HCT116 (cell line): ENCODE results near the gene NHERF2.

Experiments
- EZH2 ChIP-seq: fragments of 200-600 bp; sonication (generic); IDR thresholded peaks from 2 replicates; pipeline ENCODE4 v1.6.1; 2017; ENCODE audit warnings: antibody characterized with exemption, mixed run types
- EZH2phosphoT487 ChIP-seq: fragments of 200-600 bp; IDR thresholded peaks from 2 replicates; pipeline ENCODE4 v1.6.1; 2018; ENCODE audit warnings: antibody characterized with exemption, borderline replicate concordance
- SP1 ChIP-seq: IDR thresholded peaks from 2 replicates; pipeline ENCODE4 v1.6.1; 2012; ENCODE audit warnings: low read depth
- TF ChIP-seq, protein P1 (sequence below), 3 experiments: fragments of 200-600 bp in 1 of 3; sonication (generic) in 1 of 3; IDR thresholded peaks in 2 of 3; conservative IDR thresholded peaks in 1 of 3; 2 replicates each; pipeline ENCODE4 v1.5.1; 2012 to 2017; ENCODE audit warnings: low read depth in 2 of 3, low read length in 2 of 3, antibody characterized with exemption in 1 of 3, borderline replicate concordance in 1 of 3, control low read depth in 1 of 3, mild to moderate bottlenecking in 1 of 3, mixed read lengths in 1 of 3, mixed run types in 1 of 3, moderate library complexity in 1 of 3; ENCODE audit not compliant: insufficient read depth in 1 of 3
- TF ChIP-seq, protein P2 (sequence below): IDR thresholded peaks from 2 replicates; pipeline ENCODE4 v1.6.1; 2012

DNA sequence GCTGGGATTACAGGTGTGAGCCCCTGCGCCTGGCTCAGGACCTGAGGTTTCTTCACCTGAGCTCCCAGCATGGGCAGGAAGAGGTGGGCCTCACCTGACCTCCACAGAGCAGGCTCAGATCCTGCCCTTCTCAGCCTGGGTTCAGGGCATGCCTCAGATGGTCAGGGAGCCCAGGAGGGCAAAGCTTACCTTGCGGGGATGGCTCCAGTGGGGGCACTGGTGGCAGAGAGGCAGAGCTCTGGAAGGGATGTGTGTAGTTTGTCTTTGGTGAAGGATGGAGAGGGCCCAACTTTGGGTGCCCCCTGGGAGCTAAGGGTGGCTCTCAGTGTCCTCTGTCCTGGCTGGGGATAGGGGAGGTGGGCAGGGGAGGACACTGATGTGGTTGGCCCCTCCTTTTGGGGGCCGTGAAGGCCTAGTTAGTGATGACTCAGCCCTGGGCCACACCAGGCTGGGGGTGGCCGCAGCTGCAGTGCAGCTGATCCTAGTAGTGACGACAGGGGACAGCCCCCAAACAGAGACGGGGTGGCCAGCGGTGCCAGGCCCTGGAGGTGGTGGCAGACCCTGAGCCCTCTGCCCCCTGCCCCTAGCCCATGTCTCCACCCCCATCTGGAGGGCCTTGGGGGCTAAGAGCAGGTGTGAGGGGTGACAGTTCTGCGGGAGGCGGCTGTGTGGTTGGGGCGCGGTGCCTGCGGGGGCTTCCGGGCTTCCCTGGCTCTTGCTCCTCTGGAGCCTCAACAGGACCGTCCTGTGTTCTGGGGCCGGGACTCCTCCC is 5.8 kb downstream of the NHERF2 start:
- TF ChIP-seq EZH2phosphoT487 (no peak), EZH2 (no peak), SP1 (no peak)
- TF ChIP-seq, protein P1, sequence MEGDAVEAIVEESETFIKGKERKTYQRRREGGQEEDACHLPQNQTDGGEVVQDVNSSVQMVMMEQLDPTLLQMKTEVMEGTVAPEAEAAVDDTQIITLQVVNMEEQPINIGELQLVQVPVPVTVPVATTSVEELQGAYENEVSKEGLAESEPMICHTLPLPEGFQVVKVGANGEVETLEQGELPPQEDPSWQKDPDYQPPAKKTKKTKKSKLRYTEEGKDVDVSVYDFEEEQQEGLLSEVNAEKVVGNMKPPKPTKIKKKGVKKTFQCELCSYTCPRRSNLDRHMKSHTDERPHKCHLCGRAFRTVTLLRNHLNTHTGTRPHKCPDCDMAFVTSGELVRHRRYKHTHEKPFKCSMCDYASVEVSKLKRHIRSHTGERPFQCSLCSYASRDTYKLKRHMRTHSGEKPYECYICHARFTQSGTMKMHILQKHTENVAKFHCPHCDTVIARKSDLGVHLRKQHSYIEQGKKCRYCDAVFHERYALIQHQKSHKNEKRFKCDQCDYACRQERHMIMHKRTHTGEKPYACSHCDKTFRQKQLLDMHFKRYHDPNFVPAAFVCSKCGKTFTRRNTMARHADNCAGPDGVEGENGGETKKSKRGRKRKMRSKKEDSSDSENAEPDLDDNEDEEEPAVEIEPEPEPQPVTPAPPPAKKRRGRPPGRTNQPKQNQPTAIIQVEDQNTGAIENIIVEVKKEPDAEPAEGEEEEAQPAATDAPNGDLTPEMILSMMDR (IDR thresholded peaks at IDR 0.05 in 2 of 3, conservative IDR thresholded peaks at IDR 0.05 in 1 of 3; ENCODE audit: borderline replicate concordance in 1 of 3, insufficient read depth in 1 of 3, low read depth in 2 of 3, low read length in 2 of 3): no peak
- TF ChIP-seq, protein P2, sequence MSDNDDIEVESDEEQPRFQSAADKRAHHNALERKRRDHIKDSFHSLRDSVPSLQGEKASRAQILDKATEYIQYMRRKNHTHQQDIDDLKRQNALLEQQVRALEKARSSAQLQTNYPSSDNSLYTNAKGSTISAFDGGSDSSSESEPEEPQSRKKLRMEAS: no peak
